SK-N-SH treated with all-trans-retinoic acid at 6 μM for 48 hours (cell line): ENCODE measurements around the gene MTERF2.

ENCODE experiments used
- ATAC-seq: fragments of 200-7000 bp; cut with Tn5 transposase; 3 replicates; pipeline ENCODE4 v1.9.1; 2020; ENCODE audit warnings: mild to moderate bottlenecking, moderate library complexity
- ARNTL ChIP-seq: fragments of 450-650 bp; formaldehyde crosslinking; IDR thresholded peaks from 2 replicates; pipeline ENCODE4 v1.5.0; 2020; ENCODE audit warnings: low read depth, mild to moderate bottlenecking, moderate library complexity, borderline replicate concordance
- BACH2 ChIP-seq: fragments of 250-450 bp; sonication (Bioruptor Pico); IDR thresholded peaks from 2 replicates; pipeline ENCODE4 v1.9.0; 2021; ENCODE audit warnings: mild to moderate bottlenecking, borderline replicate concordance
- CSDC2 ChIP-seq: fragments of 250-450 bp; sonication (Bioruptor Pico); IDR thresholded peaks from 2 replicates; pipeline ENCODE4 v1.5.0; 2020; ENCODE audit warnings: mild to moderate bottlenecking, moderate library complexity
- CSRNP3 ChIP-seq: fragments of 250-450 bp; sonication (Bioruptor Pico); IDR thresholded peaks from 2 replicates; pipeline ENCODE4 v1.5.1; 2021; ENCODE audit warnings: mild to moderate bottlenecking, moderate library complexity
- ESRRG ChIP-seq: fragments of 250-450 bp; sonication (Bioruptor Pico); IDR thresholded peaks from 2 replicates; pipeline ENCODE4 v1.6.1; 2021; ENCODE audit warnings: mild to moderate bottlenecking
- GLIS3 ChIP-seq: fragments of 250-450 bp; sonication (Bioruptor Pico); IDR thresholded peaks from 2 replicates; pipeline ENCODE4 v1.5.0; 2020; ENCODE audit warnings: mild to moderate bottlenecking, moderate library complexity
- ISL1 ChIP-seq: fragments of 250-450 bp; sonication (Bioruptor Pico); IDR thresholded peaks from 2 replicates; pipeline ENCODE4 v2.1.2; 2022; ENCODE audit warnings: mild to moderate bottlenecking, moderate library complexity
- OSR1 ChIP-seq: fragments of 250-450 bp; sonication (Bioruptor Pico); IDR thresholded peaks from 2 replicates; pipeline ENCODE4 v1.8.0; 2022; ENCODE audit warnings: moderate library complexity, mild to moderate bottlenecking, inconsistent platforms
- PATZ1 ChIP-seq: fragments of 250-450 bp; sonication (Bioruptor Pico); IDR thresholded peaks from 2 replicates; pipeline ENCODE4 v1.8.0; 2020; ENCODE audit warnings: mild to moderate bottlenecking, moderate library complexity, borderline replicate concordance
- POU6F1 ChIP-seq: fragments of 250-450 bp; sonication (Bioruptor Pico); IDR thresholded peaks from 2 replicates; pipeline ENCODE4 v1.8.0; 2021; ENCODE audit warnings: low read depth, mild to moderate bottlenecking, moderate library complexity, borderline replicate concordance
- RARB ChIP-seq: fragments of 250-450 bp; sonication (Bioruptor Pico); IDR thresholded peaks from 2 replicates; pipeline ENCODE4 v1.8.0; 2021; ENCODE audit warnings: mild to moderate bottlenecking, moderate library complexity
- TCF4 ChIP-seq: fragments of 250-450 bp; sonication (Bioruptor Pico); IDR thresholded peaks from 2 replicates; pipeline ENCODE4 v1.8.0; 2021; ENCODE audit warnings: mild to moderate bottlenecking, moderate library complexity, borderline replicate concordance
- TOX ChIP-seq: fragments of 250-450 bp; sonication (Bioruptor Pico); IDR thresholded peaks from 2 replicates; pipeline ENCODE4 v1.8.0; 2021; ENCODE audit warnings: mild to moderate bottlenecking, moderate library complexity, borderline replicate concordance
- ZC3H10 ChIP-seq: fragments of 250-450 bp; sonication (Bioruptor Pico); IDR thresholded peaks from 2 replicates; pipeline ENCODE4 v1.5.1; 2021; ENCODE audit warnings: mild to moderate bottlenecking, moderate library complexity
- ZFP3 ChIP-seq: fragments of 250-450 bp; sonication (Bioruptor Pico); IDR thresholded peaks from 2 replicates; pipeline ENCODE4 v1.5.0; 2020; ENCODE audit warnings: mild to moderate bottlenecking, moderate library complexity
- ZNF565 ChIP-seq: fragments of 450-650 bp; formaldehyde crosslinking; conservative IDR thresholded peaks from 2 replicates; pipeline ENCODE4 v1.5.0; 2020; ENCODE audit warnings: low read depth, mild to moderate bottlenecking, moderate library complexity
- ZNF70 ChIP-seq: fragments of 450-650 bp; formaldehyde crosslinking; IDR thresholded peaks from 2 replicates; pipeline ENCODE4 v1.5.0; 2020; ENCODE audit warnings: mild to moderate bottlenecking, moderate library complexity
- TF ChIP-seq, protein P1 (sequence below): fragments of 250-450 bp; sonication (Bioruptor Pico); IDR thresholded peaks from 2 replicates; pipeline ENCODE4 v1.5.0; 2020; ENCODE audit warnings: mild to moderate bottlenecking, moderate library complexity
- TF ChIP-seq, protein P2 (sequence below): fragments of 250-450 bp; sonication (Bioruptor Pico); IDR thresholded peaks from 2 replicates; pipeline ENCODE4 v1.5.1; 2020; ENCODE audit warnings: low read depth, mild to moderate bottlenecking, moderate library complexity

The MTERF2 gene

DNA sequence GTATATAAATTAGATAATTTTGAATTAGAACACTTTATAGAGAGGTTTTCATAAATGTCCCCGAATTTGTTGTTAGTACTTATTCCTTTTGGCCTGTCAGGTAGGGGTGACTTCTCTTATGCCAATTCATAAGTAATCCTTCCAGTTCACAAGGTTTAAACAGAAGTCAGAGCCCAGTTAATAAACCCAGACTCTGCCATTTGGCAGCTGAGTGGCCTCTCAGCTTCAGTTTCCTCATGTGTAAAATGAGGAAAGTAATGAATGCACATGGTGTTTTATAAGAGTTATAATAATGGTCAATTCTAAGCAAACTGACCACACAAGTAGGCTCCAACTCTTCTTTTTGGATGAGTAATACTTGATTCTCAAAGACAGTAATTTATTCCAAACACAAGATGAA is 10.3 kb downstream of the MTERF2 start:
- no peak for ATAC-seq
- no peak for TF ChIP-seq OSR1 (CRISPR knock-in tag)
- no peak for TF ChIP-seq CSDC2 (CRISPR knock-in tag)
- no peak for TF ChIP-seq ZNF565 (CRISPR knock-in tag)
- TF ChIP-seq CSRNP3 (CRISPR knock-in tag), result no peak
- TF ChIP-seq ZNF70 (CRISPR knock-in tag), result no peak
- no peak for TF ChIP-seq ISL1 (CRISPR knock-in tag)
- no peak for TF ChIP-seq RARB
- no peak for TF ChIP-seq ESRRG (CRISPR knock-in tag)
- no peak for TF ChIP-seq TOX (CRISPR knock-in tag)
- TF ChIP-seq TCF4, result no peak
- TF ChIP-seq ARNTL (CRISPR knock-in tag), result no peak
- TF ChIP-seq, protein P1, sequence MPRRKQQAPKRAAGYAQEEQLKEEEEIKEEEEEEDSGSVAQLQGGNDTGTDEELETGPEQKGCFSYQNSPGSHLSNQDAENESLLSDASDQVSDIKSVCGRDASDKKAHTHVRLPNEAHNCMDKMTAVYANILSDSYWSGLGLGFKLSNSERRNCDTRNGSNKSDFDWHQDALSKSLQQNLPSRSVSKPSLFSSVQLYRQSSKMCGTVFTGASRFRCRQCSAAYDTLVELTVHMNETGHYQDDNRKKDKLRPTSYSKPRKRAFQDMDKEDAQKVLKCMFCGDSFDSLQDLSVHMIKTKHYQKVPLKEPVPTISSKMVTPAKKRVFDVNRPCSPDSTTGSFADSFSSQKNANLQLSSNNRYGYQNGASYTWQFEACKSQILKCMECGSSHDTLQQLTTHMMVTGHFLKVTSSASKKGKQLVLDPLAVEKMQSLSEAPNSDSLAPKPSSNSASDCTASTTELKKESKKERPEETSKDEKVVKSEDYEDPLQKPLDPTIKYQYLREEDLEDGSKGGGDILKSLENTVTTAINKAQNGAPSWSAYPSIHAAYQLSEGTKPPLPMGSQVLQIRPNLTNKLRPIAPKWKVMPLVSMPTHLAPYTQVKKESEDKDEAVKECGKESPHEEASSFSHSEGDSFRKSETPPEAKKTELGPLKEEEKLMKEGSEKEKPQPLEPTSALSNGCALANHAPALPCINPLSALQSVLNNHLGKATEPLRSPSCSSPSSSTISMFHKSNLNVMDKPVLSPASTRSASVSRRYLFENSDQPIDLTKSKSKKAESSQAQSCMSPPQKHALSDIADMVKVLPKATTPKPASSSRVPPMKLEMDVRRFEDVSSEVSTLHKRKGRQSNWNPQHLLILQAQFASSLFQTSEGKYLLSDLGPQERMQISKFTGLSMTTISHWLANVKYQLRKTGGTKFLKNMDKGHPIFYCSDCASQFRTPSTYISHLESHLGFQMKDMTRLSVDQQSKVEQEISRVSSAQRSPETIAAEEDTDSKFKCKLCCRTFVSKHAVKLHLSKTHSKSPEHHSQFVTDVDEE (CRISPR knock-in tag), result no peak
- no peak for TF ChIP-seq ZC3H10 (CRISPR knock-in tag)
- TF ChIP-seq BACH2 (CRISPR knock-in tag), result no peak

DNA sequence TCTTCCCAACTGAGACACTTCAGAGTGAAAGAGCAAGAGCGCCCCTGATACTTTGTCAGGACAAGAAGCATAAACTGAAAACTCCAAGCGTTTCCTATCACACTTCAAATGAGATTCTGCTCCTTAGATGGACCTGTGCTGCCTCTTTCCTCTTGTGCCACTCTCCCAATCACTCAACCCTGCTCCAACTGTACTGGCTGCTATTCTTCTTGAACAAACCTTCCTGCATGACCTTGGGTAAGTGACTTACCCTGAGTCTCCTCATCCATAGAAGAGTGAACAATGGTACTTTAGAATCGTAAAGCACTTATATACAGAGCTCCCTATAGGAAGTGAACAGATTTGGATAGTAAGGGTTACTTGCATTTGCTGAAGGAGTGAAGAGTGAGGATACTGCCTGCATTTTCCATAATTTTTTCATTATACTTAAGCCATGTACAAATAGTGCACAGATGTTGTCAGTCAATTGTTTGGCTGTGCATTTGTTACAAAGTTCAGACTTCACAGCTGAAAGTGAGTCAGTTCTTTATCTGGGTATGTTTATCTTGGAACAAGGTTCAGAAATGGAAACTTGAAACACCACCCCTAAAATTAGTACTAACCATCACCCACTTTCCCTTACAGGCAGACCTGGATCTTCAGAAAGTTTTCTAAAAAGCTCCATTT is 10.8 kb downstream of the MTERF2 start:
- TF ChIP-seq PATZ1 (CRISPR knock-in tag) (no peak), POU6F1 (CRISPR knock-in tag) (no peak), TCF4 (no peak), ISL1 (CRISPR knock-in tag) (no peak), ESRRG (CRISPR knock-in tag) (no peak), ZFP3 (CRISPR knock-in tag) (no peak), RARB (no peak), TOX (CRISPR knock-in tag) (no peak), GLIS3 (CRISPR knock-in tag) (no peak), ARNTL (CRISPR knock-in tag) (no peak), CSDC2 (CRISPR knock-in tag) (no peak), CSRNP3 (CRISPR knock-in tag) (no peak)
- TF ChIP-seq, protein P2, sequence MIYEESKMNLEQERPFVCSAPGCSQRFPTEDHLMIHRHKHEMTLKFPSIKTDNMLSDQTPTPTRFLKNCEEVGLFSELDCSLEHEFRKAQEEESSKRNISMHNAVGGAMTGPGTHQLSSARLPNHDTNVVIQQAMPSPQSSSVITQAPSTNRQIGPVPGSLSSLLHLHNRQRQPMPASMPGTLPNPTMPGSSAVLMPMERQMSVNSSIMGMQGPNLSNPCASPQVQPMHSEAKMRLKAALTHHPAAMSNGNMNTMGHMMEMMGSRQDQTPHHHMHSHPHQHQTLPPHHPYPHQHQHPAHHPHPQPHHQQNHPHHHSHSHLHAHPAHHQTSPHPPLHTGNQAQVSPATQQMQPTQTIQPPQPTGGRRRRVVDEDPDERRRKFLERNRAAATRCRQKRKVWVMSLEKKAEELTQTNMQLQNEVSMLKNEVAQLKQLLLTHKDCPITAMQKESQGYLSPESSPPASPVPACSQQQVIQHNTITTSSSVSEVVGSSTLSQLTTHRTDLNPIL (CRISPR knock-in tag), result no peak
- TF ChIP-seq, all 23 proteins: peak for 0
- no peak for ATAC-seq
